Spleen (tissue), 11 donors: ENCODE measurements around the gene ALX1. TPM values are rescaled to one million over a fixed set of nuclear protein-coding genes. Genes with fewer than 3 reads are reported as not detected.

Experiments
- DNase-seq: peaks from one replicate; pipeline ENCODE4 v3.0.0-alpha.2; 2020
- H3K27ac ChIP-seq, 8 donors: fragments of 200-600 bp; sonication (generic) in 7 of 8; 1 replicate in 4 of 8; 2 replicates in 4 of 8; pipeline versions ENCODE4 v1.5.0 to v1.8.0; 2016 to 2021; ENCODE audit warnings: inconsistent platforms in 4 of 8, mild to moderate bottlenecking in 4 of 8, moderate library complexity in 1 of 8
- H3K27me3 ChIP-seq, 7 donors: fragments of 200-600 bp; sonication (generic) in 6 of 7; replicated peaks in 1 of 7; 1 replicate in 4 of 7; 2 replicates in 3 of 7; pipeline versions ENCODE4 v1.5.0 to v1.8.0; 2016 to 2021; ENCODE audit warnings: inconsistent platforms in 3 of 7, mild to moderate bottlenecking in 1 of 7
- H3K36me3 ChIP-seq, 6 donors: fragments of 200-600 bp; sonication (generic) in 5 of 6; 1 replicate in 4 of 6; 2 replicates in 2 of 6; pipeline versions ENCODE4 v1.5.0 to v1.8.0; 2016 to 2021; ENCODE audit warnings: inconsistent platforms in 2 of 6
- H3K4me1 ChIP-seq, 6 donors: fragments of 200-600 bp; sonication (generic) in 5 of 6; 1 replicate in 3 of 6; 2 replicates in 3 of 6; pipeline versions ENCODE4 v1.5.0 to v1.8.0; 2016 to 2021; ENCODE audit warnings: inconsistent platforms in 3 of 6
- H3K4me3 ChIP-seq, 8 donors: fragments of 200-600 bp; sonication (generic) in 7 of 8; 1 replicate in 4 of 8; 2 replicates in 4 of 8; pipeline versions ENCODE4 v1.5.0 to v1.8.0; 2016 to 2021; ENCODE audit warnings: inconsistent platforms in 4 of 8, mild to moderate bottlenecking in 4 of 8, moderate library complexity in 2 of 8
- H3K9me3 ChIP-seq, 8 donors: fragments of 200-600 bp; sonication (generic) in 7 of 8; 1 replicate in 4 of 8; 2 replicates in 4 of 8; pipeline versions ENCODE4 v1.5.0 to v1.8.0; 2016 to 2021; ENCODE audit warnings: inconsistent platforms in 4 of 8
- POLR2A ChIP-seq, 3 donors: fragments of 450-650 bp; IDR thresholded peaks; one replicate each; pipeline ENCODE4 v1.5.1; 2017; ENCODE audit warnings: antibody characterized with exemption in 3 of 3, mild to moderate bottlenecking in 1 of 3
- POLR2AphosphoS5 ChIP-seq, 3 donors: sonication (generic); formaldehyde crosslinking; IDR thresholded peaks; one replicate each; pipeline ENCODE4 v1.5.1; 2017; ENCODE audit warnings: antibody characterized with exemption in 3 of 3
- WGBS, 5 donors: extraction: QIAGEN DNeasy Blood & Tissue Kit in 3 of 5; methylation state at CpG; one replicate each; pipeline versions ENCODE4 v1.1.5 to v1.1.7; 2013 to 2018; 5-methylcytosine and 5-hydroxymethylcytosine counted together
- intact Hi-C: fragments of 100-400 bp; cut with DNase I; formaldehyde crosslinking; loops from one replicate; pipeline ENCODE4 v1.15.0; 2023; ENCODE audit warnings: low total_unique reads
- polyA plus RNA-seq, 3 donors: library from polyadenylated mRNA; stranded (reverse); fragments of 200-250 nt; gene quantifications; one replicate each; pipeline ENCODE4 v1.2.1, GENCODE V29; 2013
- total RNA-seq, 7 donors: library from RNA; depleted of rRNA in 3 of 7; stranded (reverse); fragments of >200 nt in 3 of 7; fragmentation: NEBNext Ultra II Directional in 4 of 7; extraction: Animal tissue kit (Norgen Biotek cat#: 25700) in 4 of 7; gene quantifications; one replicate each; pipeline versions ENCODE4 v1.1.0 to v1.2.1, GENCODE V29; 2016 to 2021
- TF ChIP-seq, protein P1 (sequence below), 11 experiments: fragments of 200-600 bp in 7 of 11; fragments of 450-650 bp in 4 of 11; sonication (generic) in 4 of 11; IDR thresholded peaks in 8 of 11; conservative IDR thresholded peaks in 3 of 11; 1 replicate in 7 of 11; 2 replicates in 4 of 11; pipeline versions ENCODE4 v1.4.0 to v1.8.0; 2016 to 2021; ENCODE audit warnings: antibody characterized with exemption in 11 of 11, inconsistent platforms in 4 of 11, mild to moderate bottlenecking in 1 of 11
- donor health status: healthy with polysubstance abuse.
- donor health status: DM: no; HTN: no; CAD: no; lungs with moderate emphysema.
- donor health status: DM: no; HTN: no; CAD: no.
- donor health status: Bipolar disorder and iron deficiency.
- donor health status: healthy.
- donor health status: DM: no; HTN: no; CAD: no.
- donor health status: DM: yes; HTN: yes; CAD: no.

Gene ALX1
- total and polyA plus RNA-seq, 10 donors, result not detected

DNA sequence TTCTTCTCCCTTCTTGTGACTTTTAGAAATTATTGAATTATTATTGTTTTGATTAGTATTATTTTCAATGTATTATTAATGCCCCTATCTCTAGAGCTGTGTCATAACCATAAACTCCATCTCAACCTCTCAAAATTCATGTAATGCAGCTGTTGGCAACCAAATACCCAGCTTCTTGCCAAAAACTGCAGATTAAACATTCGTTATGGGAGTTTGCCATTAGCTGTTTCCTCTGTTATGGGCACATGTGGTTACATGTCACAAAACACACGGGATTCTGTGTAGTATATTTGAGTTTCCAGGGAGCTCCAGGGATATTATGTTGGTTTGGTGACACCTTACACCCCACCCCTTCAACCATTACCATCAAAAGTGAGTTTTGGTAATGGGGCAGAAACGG lies 2.8 kb upstream of the ALX1 start:
- WGBS, 5 donors, result 18 to 35% (median 21%) methylated on average over 3 of the region's 3 CpGs
- Histone ChIP-seq H3K4me1 (peaks cover 0 to 31% (median 21%) of the 10 kb centered on the region in 6 donors), H3K27ac (no peak overlapping the region), H3K4me3 (no peak overlapping the region), H3K9me3 (peaks cover 0 to 7% (median 0%) of the 10 kb centered on the region in 8 donors), H3K36me3 (no peaks in the 10 kb centered on the region), H3K27me3 (peaks cover 5 to 100% (median 93%) of the 10 kb centered on the region in 7 donors)
- intact Hi-C loops, result no loop called here
- no peak for DNase-seq
- TF ChIP-seq POLR2A (IDR thresholded peaks at IDR 0.05) (no peak), POLR2AphosphoS5 (IDR thresholded peaks at IDR 0.05) (no peak)
- TF ChIP-seq, protein P1, sequence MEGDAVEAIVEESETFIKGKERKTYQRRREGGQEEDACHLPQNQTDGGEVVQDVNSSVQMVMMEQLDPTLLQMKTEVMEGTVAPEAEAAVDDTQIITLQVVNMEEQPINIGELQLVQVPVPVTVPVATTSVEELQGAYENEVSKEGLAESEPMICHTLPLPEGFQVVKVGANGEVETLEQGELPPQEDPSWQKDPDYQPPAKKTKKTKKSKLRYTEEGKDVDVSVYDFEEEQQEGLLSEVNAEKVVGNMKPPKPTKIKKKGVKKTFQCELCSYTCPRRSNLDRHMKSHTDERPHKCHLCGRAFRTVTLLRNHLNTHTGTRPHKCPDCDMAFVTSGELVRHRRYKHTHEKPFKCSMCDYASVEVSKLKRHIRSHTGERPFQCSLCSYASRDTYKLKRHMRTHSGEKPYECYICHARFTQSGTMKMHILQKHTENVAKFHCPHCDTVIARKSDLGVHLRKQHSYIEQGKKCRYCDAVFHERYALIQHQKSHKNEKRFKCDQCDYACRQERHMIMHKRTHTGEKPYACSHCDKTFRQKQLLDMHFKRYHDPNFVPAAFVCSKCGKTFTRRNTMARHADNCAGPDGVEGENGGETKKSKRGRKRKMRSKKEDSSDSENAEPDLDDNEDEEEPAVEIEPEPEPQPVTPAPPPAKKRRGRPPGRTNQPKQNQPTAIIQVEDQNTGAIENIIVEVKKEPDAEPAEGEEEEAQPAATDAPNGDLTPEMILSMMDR (IDR thresholded peaks at IDR 0.05 in 8 of 11, conservative IDR thresholded peaks at IDR 0.05 in 3 of 11), result no peak

DNA sequence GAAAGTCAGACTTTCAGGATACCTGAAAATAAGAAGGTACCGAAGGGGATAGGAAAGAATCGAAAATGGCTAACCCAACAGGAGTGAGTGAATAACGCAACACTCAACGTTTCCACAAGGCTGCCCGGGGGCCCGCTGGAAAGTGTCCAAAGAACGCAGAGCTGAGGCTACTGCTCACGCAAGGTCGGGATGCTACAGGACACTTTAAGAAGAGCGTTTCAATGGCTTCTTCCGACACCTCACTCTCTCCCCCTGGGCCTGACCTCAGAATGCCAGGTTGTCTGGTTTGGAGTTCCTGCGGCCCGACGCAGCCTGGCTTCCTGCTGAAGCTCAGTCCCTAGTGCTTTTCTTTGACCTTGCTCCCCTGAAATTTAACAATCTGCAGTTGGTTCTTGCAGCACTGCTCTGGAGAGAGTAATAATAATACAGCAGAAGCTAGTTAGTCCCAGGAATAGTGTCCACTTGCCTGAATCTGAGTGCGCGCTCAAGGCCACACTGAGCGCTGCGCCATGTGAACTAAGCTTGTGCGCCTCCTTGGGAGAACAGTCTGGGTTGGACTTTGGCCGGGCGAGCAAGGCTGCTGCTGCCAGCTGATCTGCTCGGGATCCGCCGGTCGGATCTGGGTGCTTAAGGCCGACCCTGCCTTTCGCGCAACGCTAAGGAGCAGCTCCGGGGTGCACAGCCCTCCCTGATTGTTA lies 2.0 kb upstream of the ALX1 start:
- peak; percentile 59 for DNase-seq

DNA sequence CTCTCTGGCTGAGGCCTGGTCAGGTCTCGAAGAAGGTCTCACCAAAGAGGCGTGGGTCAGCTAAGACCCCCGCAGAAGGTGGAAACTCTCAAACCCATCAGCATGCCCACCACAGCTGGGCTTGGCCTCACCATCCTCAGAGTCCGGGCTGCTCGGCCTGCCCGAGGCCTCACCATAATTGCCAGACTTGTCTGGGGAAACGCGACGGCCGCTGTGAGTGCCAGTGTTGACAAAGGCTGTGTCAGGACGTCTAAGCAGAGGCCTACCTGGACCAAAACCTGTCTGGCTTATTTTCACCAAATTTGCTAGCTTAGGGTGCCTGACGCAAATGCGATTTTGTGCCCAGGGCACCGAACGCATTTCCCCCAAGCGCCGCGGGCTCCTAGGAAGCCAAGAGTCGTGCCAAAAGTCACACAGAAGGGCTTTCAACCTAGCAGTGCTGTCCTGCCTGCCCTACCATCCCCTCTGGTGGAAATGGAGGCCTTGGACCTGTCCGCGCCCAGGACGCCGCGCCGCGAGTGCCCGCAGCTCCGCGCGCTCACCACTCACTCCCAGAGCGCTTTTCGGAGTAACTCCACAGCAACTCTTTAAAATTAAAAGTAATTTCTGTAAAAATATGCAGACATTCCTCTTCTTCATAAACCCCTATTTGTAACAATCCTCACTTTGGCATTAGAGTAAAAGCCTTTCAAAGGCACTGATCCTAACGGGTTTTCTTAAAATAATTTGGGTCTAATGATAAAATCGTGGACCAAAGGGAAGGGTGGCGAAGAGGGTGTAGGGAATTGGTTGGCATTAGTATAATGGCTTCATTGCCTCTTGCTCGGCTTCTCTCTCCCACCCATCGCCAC lies 1.2 kb upstream of the ALX1 start:
- 10 to 16% (median 14%) methylated on average over 29 to 37 of the region's 37 CpGs for WGBS, 5 donors
- Histone ChIP-seq H3K9me3 (peaks cover 0 to 7% (median 0%) of the 10 kb centered on the region in 8 donors), H3K36me3 (no peaks in the 10 kb centered on the region), H3K4me3 (no peak overlapping the region), H3K4me1 (peaks cover 0 to 26% (median 21%) of the 10 kb centered on the region in 6 donors), H3K27me3 (peaks cover 5 to 100% (median 93%) of the 10 kb centered on the region in 7 donors), H3K27ac (no peak overlapping the region)
- no peak for TF ChIP-seq POLR2AphosphoS5 (IDR thresholded peaks at IDR 0.05)
- TF ChIP-seq, protein P1 (IDR thresholded peaks at IDR 0.05 in 8 of 11, conservative IDR thresholded peaks at IDR 0.05 in 3 of 11), result no peak
- TF ChIP-seq POLR2A (IDR thresholded peaks at IDR 0.05), result no peak
- DNase-seq, result peak; percentile 69
- intact Hi-C loops, result no loop called here

More for the DNA sequence above, 2.0 kb upstream of the ALX1 start:
- H3K9me3 ChIP-seq, result peaks cover 0 to 7% (median 0%) of the 10 kb centered on the region in 8 donors
- H3K4me1 ChIP-seq, result peaks cover 0 to 31% (median 21%) of the 10 kb centered on the region in 6 donors
- H3K4me3 ChIP-seq, result no peak overlapping the region
- H3K27me3 ChIP-seq, result peaks cover 5 to 100% (median 93%) of the 10 kb centered on the region in 7 donors
- no peaks in the 10 kb centered on the region for H3K36me3 ChIP-seq
- intact Hi-C loops, result no loop called here
- H3K27ac ChIP-seq, result no peak overlapping the region
- 12 to 19% (median 17%) methylated on average over 30 of the region's 30 CpGs for WGBS, 5 donors
- TF ChIP-seq POLR2A (IDR thresholded peaks at IDR 0.05), result no peak
- TF ChIP-seq, protein P1 (IDR thresholded peaks at IDR 0.05 in 8 of 11, conservative IDR thresholded peaks at IDR 0.05 in 3 of 11), result no peak
- no peak for TF ChIP-seq POLR2AphosphoS5 (IDR thresholded peaks at IDR 0.05)
